Ishikawa (cell line): Measurements from ENCODE around the gene DCLRE1C.

Experiments
- CEBPB ChIP-seq: IDR thresholded peaks from 2 replicates; pipeline ENCODE4 v1.6.1; 2012
- CREB1 ChIP-seq: IDR thresholded peaks from 2 replicates; pipeline ENCODE4 v1.6.1; 2012; ENCODE audit warnings: low read depth
- EP300 ChIP-seq: IDR thresholded peaks from 2 replicates; pipeline ENCODE4 v1.6.1; 2012; ENCODE audit warnings: borderline replicate concordance
- RAD21 ChIP-seq: IDR thresholded peaks from 2 replicates; pipeline ENCODE4 v1.6.1; 2012; ENCODE audit warnings: low read depth
- TAF1 ChIP-seq: IDR thresholded peaks from 2 replicates; pipeline ENCODE4 v1.6.1; 2012; ENCODE audit warnings: low read depth, mild to moderate bottlenecking
- TCF12 ChIP-seq: IDR thresholded peaks from 2 replicates; pipeline ENCODE4 v1.6.1; 2012; ENCODE audit warnings: low read depth
- TEAD4 ChIP-seq: IDR thresholded peaks from 2 replicates; pipeline ENCODE4 v1.6.1; 2012
- YY1 ChIP-seq: IDR thresholded peaks from 2 replicates; pipeline ENCODE4 v1.6.1; 2012; ENCODE audit warnings: low read depth
- ZBTB7A ChIP-seq: IDR thresholded peaks from 2 replicates; pipeline ENCODE4 v1.6.1; 2012; ENCODE audit warnings: low read depth
- TF ChIP-seq, protein P1 (sequence below): IDR thresholded peaks from 2 replicates; pipeline ENCODE4 v1.6.1; 2012
- TF ChIP-seq, protein P2 (sequence below): IDR thresholded peaks from 2 replicates; pipeline ENCODE4 v1.6.1; 2012; ENCODE audit warnings: low read depth, mild to moderate bottlenecking
- TF ChIP-seq, protein P3 (sequence below): IDR thresholded peaks from 2 replicates; pipeline ENCODE4 v1.6.1; 2012

DNA sequence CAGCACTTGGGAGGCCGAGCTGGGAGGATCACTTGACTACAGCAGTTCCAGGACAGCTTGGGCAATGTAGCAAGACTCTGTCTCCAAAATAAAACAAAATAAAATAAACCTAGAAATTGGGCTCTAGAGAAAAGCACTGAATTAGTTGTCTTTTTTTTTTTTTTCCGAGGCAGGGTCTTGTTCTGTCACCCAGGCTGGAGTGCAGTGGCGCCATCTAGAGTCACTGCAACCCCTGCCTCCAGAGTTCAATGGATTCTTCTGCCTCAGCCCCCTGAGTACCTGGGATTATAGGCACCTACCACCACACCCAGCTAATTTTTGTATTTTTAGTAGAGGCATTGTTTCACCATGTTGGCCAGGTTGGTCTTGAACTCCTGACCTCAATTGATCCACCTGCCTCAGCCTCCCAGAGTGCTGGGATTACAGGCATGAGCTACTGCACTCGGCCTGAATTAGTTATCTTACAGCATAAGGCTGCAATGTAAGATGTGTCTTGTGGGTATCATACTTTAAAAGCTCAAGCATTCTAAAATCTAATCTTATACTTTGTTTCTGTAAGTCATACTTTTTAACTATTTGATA lies 18.1 kb upstream of the DCLRE1C start:
- TF ChIP-seq, protein P1, sequence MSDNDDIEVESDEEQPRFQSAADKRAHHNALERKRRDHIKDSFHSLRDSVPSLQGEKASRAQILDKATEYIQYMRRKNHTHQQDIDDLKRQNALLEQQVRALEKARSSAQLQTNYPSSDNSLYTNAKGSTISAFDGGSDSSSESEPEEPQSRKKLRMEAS: no peak
- TF ChIP-seq EP300 (no peak), TAF1 (no peak), ZBTB7A (no peak), CREB1 (no peak), TCF12 (no peak), TEAD4 (no peak), RAD21 (peak; percentile 59), YY1 (no peak), CEBPB (no peak)
- TF ChIP-seq, protein P2, sequence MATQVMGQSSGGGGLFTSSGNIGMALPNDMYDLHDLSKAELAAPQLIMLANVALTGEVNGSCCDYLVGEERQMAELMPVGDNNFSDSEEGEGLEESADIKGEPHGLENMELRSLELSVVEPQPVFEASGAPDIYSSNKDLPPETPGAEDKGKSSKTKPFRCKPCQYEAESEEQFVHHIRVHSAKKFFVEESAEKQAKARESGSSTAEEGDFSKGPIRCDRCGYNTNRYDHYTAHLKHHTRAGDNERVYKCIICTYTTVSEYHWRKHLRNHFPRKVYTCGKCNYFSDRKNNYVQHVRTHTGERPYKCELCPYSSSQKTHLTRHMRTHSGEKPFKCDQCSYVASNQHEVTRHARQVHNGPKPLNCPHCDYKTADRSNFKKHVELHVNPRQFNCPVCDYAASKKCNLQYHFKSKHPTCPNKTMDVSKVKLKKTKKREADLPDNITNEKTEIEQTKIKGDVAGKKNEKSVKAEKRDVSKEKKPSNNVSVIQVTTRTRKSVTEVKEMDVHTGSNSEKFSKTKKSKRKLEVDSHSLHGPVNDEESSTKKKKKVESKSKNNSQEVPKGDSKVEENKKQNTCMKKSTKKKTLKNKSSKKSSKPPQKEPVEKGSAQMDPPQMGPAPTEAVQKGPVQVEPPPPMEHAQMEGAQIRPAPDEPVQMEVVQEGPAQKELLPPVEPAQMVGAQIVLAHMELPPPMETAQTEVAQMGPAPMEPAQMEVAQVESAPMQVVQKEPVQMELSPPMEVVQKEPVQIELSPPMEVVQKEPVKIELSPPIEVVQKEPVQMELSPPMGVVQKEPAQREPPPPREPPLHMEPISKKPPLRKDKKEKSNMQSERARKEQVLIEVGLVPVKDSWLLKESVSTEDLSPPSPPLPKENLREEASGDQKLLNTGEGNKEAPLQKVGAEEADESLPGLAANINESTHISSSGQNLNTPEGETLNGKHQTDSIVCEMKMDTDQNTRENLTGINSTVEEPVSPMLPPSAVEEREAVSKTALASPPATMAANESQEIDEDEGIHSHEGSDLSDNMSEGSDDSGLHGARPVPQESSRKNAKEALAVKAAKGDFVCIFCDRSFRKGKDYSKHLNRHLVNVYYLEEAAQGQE: no peak
- TF ChIP-seq, protein P3, sequence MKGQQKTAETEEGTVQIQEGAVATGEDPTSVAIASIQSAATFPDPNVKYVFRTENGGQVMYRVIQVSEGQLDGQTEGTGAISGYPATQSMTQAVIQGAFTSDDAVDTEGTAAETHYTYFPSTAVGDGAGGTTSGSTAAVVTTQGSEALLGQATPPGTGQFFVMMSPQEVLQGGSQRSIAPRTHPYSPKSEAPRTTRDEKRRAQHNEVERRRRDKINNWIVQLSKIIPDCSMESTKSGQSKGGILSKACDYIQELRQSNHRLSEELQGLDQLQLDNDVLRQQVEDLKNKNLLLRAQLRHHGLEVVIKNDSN: no peak
